WI38 (cell line): ENCODE data around the gene PDCL2.

Source experiments
- H3K4me3 ChIP-seq: 2 replicates; pipeline ENCODE4 v1.5.1; 2011; ENCODE audit warnings: low read depth, mild to moderate bottlenecking, control low read depth, low read length
- TF ChIP-seq, protein P1 (sequence below): IDR thresholded peaks from 2 replicates; pipeline ENCODE4 v1.5.1; 2012; ENCODE audit warnings: low read depth, mild to moderate bottlenecking, control low read depth, low read length

The PDCL2 gene

DNA sequence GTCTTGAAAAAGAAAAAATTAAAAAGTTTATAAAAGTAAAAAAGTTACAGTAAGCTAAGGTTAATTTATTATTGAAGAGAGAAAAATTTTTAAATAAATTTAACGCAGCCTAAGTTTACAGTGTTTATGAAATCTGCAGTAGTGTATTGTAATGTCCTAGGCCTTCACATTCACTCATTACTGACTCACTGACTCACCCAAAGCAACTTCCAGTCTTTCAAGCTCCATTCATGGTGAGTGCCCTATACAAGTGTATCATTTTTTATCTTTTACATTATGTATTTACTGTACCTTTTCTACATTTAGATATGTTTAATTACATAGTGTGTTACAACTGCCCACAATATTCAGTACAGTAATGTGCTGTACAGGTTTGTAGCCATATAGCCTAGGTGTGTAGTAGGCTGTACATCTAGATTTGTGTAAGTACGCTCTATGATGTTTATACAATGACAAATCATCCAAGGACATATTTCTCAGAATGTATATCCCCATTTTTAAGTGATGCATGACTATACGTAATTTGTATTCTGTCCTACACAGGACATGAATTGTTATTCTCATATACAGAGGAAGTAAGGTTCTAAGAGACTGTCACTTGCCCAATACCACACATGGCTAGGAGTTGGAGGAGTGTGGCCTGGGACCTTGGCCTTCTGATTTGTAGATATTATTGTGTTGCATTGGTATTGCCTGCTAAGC is 19.5 kb upstream of the PDCL2 start:
- TF ChIP-seq, protein P1, sequence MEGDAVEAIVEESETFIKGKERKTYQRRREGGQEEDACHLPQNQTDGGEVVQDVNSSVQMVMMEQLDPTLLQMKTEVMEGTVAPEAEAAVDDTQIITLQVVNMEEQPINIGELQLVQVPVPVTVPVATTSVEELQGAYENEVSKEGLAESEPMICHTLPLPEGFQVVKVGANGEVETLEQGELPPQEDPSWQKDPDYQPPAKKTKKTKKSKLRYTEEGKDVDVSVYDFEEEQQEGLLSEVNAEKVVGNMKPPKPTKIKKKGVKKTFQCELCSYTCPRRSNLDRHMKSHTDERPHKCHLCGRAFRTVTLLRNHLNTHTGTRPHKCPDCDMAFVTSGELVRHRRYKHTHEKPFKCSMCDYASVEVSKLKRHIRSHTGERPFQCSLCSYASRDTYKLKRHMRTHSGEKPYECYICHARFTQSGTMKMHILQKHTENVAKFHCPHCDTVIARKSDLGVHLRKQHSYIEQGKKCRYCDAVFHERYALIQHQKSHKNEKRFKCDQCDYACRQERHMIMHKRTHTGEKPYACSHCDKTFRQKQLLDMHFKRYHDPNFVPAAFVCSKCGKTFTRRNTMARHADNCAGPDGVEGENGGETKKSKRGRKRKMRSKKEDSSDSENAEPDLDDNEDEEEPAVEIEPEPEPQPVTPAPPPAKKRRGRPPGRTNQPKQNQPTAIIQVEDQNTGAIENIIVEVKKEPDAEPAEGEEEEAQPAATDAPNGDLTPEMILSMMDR = no peak
- no peak overlapping the region for H3K4me3 ChIP-seq

DNA sequence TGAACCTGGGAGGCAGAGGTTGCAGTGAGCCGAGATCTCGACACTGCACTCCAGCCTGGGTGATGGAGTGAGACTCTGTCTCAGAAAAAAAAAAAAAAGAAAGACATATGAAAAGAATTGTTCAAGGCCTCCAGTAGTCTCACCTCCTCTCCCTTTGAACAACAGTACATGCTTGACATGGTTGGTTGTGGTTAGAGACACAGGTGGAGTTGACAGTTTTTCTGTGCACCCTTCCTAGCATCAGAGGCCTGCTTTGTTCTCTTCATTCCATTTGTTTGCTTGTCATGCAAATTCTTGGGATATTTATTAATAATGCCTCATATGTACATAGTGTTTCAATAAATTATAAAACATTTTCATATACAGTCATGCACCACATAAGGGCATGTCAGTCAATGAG is 18.3 kb upstream of the PDCL2 start:
- no peak overlapping the region for H3K4me3 ChIP-seq
- TF ChIP-seq, protein P1 = no peak

DNA sequence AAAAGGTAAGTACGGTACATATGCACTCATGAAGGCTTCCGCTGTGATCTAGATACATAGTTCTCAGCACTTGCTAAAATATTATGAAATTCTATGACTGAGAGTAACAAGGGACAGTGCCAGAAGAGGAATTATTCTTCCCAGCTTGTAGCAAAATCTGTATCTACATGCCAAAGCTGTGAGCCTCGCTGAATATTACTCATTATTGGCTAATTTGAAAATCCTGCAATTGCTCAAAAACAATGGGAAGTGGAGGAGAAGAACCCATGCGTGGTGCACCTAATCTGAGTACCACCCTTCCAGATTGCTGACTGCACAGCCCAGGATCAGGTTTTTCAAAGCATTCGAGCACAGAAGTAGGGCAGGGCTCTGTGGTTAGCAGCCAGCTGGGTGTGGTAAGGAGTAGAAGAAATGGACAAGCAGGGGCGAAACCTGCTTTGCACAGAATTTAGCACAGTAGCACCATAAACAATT is 17.4 kb upstream of the PDCL2 start:
- no peak overlapping the region for H3K4me3 ChIP-seq
- TF ChIP-seq, protein P1 = no peak

DNA sequence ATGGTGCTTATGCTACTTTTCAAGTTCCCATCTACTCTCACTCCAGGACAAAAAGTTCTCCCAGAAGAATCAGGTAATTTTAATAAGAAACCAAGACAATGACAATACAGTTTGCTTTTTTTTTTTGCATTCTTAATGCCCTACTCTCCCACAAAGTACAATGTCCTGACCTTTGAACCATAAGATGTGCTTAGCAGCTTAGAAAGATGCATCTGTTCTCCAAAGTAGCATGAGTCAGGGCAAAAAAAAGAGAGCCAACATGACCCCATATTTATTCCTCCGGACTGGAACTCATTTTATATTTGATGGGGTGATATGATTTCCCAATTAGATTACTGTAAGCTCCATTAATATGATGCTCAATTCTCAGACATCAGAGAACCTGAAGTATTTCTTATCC is 16.5 kb upstream of the PDCL2 start:
- H3K4me3 ChIP-seq = no peak overlapping the region
- TF ChIP-seq, protein P1 = no peak

DNA sequence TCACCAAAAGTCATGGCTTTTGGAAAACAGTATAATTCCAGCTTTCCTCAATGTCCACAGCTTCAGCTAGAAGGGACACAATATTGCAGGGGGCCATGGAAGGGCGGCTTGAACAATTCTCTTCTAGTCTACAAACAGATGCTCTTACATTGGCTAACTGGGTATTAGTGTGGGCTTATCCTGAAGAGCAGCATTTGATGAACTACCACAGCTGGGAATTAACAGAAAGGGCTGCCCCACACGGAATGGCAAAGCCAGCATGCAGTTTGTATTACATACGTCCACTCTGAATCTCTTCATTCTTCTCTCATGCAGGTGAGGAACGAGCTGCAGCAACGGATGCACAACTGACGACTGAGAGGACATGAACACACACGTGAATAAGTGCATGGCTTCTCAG is 13.0 kb upstream of the PDCL2 start:
- no peak overlapping the region for H3K4me3 ChIP-seq
- TF ChIP-seq, protein P1 = no peak

DNA sequence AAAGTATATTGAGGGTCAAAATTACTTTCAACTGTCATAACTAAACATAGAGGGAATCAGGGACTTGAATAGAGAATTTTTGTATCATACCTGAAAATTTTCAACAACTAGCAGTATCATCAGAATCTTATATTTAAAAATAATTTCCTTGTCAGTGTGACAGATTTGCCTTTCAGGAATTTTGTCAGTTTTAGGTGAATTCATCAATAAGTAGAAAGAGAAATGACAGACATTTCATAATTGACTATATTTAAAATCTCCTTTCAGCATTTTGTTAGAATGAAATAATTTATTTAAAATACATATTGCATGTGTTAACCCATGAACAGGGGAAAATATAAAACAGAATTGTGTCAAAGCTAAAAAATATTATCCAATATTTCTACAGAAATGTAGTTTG is 8.6 kb upstream of the PDCL2 start:
- TF ChIP-seq, protein P1 = no peak
- no peak overlapping the region for H3K4me3 ChIP-seq

DNA sequence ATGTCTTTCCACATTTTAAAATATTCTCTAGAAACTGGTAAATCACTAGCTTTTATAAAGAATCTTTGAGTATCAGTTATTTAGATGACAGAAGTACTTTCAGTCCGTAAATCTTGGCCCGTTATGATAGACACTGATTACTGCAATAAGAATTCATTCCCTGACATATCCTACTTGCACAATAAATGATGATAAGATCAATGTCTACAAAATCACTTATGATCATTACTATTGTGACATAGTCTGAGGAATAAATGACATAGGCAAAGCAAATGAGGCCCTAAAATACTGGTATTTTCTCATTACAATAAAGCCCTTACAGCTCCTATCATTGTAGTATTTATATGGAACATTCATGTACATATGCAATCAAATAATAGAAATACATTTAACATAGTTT is 6.6 kb upstream of the PDCL2 start:
- no peak overlapping the region for H3K4me3 ChIP-seq
- TF ChIP-seq, protein P1 = no peak
